Stromal cell of bone marrow (primary cell): ENCODE data around the gene CLP1.
"Not testable (repeated sequence)": the region's sequence is repeated elsewhere in the genome, so short reads cannot be mapped to it uniquely, and the experiment has no call there.

Source experiments
- DNase-seq: peaks from one replicate; pipeline ENCODE4 v3.0.0-alpha.2; 2012; ENCODE audit warnings: low read depth

The CLP1 gene

DNA sequence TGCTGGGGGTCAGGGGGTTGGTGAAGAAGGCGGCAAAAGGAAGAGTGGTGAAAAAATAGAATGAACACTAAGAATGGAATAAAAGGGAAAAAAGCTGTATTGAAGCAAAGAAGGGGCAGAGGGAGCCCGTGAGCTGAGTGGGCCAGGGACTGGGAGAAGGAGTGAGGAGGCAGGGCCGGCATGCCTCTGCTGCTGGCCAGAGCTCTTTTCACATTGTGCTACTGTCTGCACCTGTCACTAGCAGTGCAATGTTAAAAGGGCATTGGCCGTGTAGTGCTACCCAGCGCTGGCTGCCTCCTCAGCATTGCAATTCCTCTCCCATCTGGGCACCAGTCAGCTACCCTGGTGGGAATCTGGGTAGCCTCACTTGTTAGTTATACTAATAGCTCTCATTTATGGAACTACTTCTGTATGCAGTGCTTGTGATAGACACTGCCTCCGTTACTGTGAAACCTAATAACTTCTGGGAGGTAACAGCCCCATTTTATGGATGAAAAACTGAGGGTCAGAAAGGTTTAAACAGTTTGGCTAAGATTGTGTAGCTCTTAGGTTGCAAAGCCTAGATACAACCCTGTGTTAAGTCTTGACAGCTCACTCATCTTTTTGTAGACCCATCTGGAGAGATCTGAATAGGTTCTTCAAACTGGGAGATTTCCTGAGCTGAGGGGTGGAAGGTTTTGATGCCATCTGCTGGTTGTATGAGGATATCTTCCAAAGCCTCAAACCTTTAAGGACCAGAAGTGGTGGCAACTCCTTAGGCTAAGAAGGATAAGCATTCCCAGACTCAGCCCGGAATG, 16.4 kb upstream of the CLP1 start:
- peak; percentile 49 for DNase-seq

DNA sequence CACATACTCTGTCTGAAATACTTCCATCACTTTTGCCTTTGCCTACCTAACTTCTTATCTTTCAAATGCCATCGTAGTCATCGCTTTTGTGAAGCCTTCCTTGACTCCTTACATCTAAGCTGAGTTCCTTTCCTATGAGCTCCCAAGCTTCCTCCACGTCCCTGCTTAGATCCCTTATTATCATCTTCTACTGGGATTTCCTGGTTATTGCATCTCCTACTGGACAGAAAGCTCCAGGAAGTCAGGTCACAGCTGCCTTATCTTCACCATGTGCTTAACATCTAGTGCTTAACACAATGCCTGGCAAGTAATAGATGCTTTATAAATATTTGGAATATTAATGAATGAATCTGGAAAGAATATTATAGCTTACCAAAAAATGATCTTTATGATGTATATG, 13.8 kb upstream of the CLP1 start:
- no peak for DNase-seq

DNA sequence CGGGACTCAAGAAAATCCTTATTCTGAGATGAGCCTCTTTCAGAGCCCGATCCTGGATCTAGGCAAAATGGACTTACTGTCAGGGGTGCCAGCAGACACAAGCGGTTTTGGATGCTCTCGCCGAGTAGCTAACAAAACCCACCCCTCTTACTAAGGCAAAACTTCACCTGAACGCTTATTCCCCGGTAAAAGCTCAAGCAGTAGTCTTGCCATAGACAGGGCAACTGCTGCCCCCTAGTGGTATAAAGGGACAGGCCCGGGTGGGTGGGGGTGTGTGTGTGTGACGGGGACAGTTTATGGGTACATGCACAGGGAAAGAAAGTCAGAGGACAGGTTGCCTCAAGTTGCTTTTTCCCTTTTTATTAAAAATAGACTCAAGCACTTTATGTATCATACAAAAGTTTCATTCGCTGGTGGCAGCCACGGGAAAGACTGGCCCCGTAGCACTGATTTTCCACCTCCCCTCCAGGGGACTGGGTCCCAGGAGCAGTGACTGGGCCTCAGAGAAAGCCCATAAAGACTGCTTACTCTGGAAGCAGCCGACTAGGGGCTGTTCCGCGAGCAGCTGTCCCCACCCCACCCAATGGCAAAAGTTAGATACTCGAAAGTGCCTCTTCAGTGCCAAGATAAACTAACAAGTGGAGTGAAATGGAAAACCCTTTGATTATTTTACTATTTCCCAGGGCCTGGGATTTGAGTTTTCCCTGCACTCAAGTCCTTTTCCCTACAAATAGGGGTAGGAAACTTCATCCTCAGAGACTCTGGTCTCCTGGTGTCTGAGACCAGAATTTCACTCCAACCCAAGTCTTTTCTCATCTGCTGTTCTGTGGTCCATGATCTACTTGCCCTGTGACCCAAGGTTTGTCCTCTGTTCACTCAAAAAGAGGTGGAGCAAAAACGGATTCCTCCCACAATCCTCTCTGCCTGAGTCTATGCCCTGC, 12.5 kb upstream of the CLP1 start:
- no peak for DNase-seq

DNA sequence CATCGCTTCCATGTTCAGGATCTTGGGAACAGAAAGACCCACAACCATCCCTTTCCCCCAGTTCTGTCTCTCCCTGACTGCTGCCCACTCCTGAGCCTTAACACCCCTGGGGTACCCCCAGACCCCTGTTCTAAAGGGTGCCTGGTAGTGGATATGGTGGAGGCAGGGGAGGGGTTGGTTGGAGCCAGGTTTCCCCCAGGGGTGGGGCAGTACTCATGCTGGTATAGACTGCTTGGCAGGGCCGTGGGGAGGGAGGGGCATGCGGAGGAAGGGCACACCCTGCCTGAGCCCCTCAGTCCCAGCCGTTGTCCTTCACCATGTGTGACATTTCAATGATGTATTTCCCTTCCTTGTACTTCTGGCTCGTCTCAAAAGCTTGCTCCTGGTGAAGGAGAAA, 11.9 kb upstream of the CLP1 start:
- no peak for DNase-seq

DNA sequence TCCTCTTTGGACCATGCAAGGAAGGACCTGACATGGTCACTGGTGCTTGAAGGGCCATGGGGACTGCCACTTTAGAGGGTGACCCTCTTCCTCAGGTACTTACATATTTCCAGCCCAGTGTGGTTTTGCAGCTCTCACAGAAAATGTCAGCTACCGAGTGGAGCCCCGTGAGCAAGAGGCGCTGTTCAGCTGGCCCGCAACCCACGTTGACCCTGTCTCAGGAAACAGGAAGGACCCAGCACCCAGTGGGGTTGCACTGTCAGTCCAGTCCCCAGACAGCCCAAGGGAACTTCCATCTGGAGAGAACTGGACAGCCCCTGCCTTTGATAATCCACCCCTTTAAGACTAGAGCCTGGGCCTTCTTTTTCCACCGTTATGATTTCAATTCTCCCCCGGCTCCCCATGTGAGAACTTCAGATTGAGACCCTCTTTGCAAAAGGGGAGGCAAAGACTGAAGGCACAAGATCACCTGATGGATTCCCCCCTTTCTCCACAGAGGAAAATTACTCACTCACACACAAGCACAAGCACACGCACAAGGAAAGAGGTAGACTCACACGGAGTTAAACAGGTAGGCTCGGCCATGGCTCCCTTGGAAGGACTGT, 11.3 kb upstream of the CLP1 start:
- DNase-seq = no peak

DNA sequence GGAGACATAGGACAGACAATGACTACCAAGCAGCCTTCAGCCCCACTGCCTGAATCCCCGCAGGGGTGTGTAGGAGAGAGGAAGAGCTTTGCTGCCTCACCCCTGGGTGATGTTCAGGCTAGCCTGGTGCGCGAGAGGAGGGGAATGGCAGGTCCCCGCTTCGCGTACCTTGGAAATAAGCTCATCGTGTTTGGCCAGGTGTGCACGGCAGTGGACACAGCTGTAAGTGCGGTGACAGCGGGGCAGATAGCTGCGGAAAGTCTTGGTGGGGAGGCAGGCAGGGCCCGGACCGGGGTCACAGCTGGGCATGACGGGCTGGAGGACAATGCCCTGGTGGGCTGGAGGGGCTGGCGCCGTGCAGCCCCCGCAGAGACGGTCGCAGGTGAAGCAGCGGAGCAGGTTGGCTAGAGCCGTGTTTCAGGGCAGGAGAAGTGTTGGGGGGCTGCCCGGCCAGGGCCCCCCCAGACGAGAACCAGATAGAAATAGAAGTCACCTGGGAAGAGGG, 10.7 kb upstream of the CLP1 start:
- DNase-seq = no peak

DNA sequence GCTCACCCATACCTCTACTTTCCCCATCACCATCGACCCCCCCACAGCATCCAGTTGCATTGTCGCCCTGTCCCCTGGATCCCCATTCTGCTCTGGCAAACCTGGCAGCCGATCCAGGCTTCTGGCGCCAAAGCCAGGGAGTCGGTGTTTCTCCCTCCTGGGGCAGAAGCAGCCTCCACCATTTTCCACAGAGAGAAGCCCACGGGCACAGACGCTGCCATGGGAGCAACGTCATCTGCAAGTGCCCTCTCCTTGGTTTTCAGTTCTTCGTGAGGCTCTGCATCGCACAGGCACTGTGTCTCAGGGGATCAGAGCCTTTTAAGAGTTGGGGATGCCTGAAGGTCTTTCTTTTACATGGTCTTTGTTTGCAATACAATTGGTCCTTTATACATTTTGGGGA, 10.2 kb upstream of the CLP1 start:
- DNase-seq = no peak

DNA sequence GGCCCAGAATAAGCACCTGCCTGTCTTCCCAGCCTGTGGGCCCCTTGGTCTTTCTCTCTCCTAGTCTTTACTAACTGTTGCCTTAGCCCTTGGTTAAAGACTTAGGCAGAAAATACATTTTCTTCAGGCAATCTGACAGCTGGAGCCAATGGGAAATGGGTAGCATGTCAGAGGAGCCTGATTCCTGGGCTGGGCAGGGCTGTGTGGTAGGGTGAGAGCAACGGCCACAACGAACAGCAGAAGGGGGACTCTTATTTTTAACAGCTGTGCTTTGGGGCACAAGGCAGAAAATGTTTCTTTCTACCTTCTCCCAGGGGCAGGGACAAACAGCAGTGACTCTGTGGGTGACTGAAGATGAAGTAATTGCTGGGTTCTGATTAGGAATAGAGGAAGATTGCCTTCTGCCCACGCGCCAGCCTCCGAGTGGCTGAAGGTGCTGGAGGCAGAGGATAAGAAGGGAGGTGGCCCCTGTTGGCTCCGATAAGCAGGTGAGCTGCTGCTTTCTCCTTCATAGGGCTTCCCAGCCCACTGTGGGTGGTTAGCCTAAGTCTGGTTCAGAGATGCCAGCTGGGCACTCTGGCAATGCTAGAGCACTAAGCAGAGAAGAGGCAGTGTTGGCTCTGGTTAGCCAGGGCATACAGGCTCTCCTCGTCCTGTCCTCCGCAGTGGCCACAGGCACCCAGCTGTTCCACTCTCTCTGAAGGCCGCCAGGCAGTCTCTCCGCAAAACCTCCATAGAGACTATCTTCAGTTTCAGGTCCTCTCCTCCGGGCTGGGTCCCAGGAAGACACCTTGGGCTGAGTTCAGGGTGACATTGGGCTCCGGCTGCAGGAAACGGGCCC, 9.4 kb upstream of the CLP1 start:
- DNase-seq = no peak

DNA sequence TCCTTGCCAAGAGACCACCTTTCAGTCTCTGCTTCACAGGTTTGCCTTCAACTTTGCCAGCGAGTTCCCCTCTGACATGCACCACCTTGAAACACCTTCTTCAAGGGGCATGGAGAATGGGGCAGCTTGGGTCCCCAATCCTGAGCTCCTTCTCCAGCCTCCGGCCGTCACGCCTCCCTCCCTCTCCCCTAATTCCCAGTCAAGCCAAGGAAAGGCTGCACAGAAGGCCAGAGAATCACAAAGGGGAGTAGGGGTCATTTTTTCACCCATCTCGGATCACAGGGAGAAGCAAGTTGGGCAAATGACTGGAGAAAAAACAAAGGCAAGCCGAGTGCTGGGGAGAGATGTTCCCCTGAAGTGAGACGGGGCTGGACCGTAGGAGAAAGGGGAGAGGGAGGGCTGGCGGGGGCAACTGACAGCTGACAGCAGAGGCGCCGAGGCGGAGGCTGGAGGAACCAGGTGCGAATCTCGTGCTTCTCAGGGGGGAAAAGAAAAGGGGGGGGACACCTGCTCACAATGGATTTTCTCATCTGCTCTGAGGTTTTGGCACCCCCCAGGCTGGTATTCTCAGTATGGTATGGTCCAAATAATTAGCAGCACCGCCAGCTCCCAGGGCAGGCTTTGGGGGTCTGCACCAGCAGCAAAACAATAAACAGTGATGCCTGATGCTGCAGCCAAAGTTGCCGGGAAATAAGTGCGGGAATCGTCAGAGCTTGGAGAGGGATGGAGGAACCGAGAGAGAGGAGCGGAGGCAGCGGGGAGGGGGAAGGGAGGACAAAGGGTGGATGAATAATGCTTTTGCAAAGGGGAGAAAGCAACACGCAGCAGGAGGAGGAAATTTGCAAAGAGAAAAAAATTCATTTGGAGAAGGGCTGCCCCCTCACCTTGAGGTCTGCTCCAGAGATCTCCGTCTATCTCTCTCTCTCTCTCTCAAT, 8.5 kb upstream of the CLP1 start:
- DNase-seq = no peak

DNA sequence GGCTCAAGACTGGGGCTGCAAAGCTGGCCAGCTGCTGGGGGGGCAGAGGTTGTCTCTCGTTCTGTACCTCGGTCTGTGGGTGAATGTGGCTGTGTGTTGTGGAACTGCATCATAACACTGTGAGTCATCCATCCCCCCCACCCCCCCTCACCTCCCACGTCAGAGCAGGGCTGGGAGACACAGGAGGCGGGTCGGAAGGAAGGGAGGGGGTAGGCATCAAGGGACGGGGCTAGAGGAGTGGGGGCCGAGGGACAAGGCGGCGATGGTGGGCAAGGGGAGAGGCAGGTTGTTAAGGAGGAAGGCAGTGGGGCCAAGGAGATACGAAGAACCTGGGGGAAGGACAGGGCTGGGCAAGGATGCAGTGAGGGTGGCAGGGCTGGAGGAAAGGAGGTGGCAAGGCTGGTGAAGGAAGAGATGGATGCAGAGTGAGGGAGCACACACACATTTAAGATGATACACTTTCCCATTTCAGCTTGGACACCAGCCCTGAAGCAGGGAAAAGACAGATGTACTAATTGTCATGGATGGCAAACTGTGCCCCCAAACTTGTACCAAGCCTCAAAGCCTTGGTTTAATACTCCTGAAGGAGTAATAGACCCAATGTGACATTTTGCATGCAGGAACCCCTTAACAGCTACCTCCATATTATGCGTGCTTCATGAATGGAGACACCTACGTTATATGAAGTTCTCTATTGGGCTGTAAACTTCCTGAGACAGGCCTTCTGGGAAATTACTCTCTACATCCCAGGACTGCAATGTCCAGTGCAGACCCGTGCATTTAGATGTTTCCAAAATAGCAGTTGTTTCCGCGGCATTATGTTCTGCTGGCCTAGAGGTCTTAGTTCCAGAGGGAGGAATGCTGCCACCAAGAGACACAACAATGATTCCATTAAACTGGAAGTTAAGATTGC, 7.5 kb upstream of the CLP1 start, which contains the start of gene YPEL4:
Gene YPEL4 (minus strand): TSS at position 87 of the 913 bp plus-strand sequence. CDS start 2,805 bp downstream, outside the sequence.
- peak; percentile 73 for DNase-seq

DNA sequence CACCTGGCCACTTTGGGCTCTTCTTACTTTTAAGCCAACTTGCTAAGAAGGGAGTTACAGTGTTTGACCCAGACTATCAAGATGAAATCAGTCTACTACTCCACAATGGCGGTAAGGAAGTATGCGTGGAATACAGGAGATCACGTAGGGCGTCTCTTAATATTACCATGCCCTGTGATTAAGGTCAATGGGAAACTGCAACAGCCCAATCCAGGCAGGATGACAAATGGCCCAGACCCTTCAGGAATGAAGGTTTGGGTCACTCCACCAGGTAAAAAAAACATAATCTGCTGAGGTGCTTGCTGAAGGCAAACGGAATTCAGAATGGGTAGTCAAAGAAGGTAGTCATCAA, 6.8 kb upstream of the CLP1 start:
- no peak for DNase-seq

DNA sequence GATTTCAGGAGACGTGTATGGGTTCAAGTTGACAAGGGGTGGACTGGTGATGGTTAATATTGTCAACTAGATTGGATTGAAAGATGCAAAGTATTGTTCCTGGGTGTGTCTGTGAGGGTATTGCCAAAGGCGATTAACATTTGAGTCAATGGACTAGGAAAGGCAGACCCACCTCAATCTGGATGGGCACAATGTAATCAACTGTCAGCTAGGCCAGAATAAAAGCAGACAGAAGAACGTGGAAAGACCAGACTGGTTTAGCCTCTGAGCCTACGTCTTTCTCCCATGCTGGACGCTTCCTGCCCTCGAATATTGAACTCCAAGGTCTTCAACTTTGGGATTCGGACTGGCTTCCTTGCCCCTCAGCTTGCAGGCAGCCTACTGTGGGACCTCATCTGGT, 6.2 kb upstream of the CLP1 start:
- DNase-seq = no peak

DNA sequence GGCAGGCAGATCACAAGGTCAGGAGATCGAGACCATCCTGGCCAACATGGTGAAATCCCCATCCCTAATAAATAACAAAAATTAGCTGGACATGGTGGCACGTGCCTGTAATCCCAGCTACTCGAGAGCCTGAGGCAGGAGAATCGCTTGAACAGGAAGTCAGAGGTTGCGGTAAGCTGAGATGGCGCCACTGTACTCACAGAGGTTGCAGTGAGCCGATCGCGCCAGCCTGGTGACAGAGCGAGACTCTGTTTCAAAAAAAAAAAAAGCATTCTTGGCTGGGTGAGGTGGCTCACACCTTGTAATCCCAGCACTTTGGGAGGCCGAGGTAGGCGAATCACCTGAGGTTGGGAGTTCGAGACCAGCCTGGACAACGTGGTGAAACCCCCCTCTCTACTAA, 5.3 kb upstream of the CLP1 start:
- not testable (repeated sequence) for DNase-seq

DNA sequence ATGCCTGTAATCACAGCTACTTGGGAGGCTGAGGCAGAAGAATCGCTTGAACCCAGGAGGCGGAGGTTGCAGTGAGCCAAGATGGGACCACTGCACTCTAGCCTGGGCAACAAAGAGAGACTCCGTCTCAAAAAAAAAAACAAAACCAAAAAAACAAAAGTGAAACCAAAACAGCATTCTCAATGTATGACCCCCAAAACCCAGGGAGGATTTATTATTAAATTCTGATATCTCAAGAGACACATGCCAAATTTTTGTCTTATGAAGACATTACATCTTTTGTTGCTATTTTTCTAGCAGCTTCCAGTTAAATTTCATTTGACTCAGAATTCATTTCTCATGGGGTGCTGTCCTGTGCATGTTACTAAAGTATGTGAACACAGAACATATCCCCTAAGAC, 4.9 kb upstream of the CLP1 start:
- no peak for DNase-seq

DNA sequence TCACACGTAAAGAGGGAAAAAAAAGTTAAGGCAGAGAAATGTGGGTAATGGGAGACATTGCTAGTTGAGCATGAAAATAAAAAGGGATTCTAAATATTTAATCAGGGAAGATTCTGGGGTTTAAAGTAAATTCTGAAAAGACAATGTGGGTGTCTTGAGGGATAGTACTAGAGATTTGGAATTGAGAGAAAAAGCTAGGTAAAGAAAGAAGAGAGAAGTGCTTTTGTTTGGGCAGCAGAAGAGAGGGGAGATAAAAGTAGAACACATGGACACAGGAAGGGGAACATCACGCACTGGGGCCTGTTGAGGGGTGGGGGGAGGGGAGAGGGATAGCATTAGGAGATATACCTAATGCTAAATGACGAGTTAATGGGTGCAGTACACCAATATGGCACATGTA, 4.4 kb upstream of the CLP1 start:
- no peak for DNase-seq

DNA sequence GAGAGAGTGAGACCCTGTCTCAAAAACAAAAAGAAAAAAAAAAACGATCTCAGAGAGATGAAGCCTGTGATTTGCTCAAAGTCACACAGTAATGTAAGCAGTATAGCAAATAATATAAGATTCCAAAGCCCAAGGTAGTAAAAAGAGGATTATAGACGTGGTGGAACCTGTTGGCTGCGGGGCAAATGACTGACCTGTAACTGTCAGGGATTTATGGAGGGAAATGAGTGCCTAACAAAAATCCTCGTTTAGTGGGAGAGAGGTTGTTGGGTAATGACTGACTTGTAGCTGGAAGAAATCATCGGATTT, 723 bp upstream of the CLP1 start:
- no peak for DNase-seq

DNA sequence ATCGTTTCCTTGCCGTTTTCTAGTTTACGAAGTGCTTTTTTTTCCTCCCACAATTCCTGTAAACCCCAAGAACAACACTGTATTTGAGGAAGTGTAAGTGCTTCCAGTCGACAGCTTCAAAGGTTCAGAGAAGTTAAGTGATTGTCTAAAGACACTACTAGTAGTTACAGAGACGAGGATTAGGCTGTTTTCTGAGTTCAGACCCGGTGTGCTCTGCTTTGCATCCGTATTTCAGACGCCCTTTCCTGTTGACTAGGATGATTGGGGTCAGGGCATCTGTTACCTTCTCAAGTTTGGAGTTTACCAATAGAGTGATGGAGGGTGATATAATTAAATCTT, 430 bp downstream of the CLP1 start:
- DNase-seq = no peak

DNA sequence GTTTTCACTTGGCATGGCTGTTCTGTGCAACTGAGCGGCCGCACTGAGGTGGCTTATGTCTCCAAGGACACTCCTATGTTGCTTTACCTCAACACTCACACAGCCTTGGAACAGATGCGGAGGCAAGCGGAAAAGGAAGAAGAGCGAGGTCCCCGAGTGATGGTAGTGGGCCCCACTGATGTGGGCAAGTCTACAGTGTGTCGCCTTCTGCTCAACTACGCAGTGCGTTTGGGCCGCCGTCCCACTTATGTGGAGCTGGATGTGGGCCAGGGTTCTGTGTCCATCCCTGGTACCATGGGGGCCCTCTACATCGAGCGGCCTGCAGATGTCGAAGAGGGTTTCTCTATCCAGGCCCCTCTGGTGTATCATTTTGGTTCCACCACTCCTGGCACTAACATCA, 2.1 kb downstream of the CLP1 start:
- DNase-seq = no peak

DNA sequence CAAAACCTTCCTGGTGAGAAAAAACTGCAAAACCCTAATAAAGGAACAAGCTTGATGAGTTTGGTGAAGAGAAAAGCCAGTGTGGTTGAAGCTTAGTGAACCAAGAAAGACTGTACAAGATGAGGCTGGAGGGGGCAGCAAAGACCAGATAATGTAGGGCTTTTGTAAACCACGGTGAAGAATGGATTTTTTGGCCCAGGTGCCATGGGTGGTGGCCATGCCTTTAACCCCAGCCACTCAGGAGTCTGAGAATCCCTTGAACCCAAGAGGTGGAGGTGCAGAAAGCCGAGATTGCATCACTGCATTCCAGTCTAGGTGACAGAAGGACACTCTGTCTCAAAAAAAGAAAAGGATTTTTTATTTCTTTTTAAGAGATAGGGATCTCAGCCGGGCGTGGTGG, 5.3 kb downstream of the CLP1 start:
- DNase-seq = no peak

DNA sequence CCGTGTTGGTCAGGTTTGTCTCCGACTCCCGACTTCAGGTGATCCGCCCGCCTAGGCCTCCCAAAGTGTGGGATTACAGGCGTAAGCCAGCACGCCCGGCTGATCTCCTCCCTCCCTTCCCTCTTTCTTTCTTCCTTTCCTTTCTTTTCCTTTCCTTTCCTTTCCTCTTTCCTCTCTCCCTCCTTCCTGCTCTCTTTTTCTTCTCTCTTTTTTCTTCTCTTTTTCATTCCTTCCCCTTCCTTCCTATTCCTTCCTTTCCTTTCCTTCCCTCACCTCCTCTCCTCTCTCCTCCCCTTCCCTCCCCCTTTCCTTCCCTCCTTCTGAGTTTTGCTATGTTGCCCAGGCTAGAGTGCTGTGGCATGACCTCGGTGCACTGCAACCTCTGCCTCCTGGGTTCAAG, 6.4 kb downstream of the CLP1 start:
- DNase-seq = no peak
